T-helper 2 cell treated with Interferon-gamma antibody and Interleukin-4, amounts not matched to agents 5 μg/mL and 100 μg/mL, for 36 hours (primary cell): ENCODE results near the gene SUN5.
A peak's percentile ranks its signal among the peaks of the same experiment; 100 is the strongest.

Source experiments
- DNase-seq: peaks from one replicate; pipeline ENCODE4 v3.0.0; 2021; ENCODE audit warnings: low spot score
- H3K27ac Mint-ChIP-seq: one replicate; pipeline ENCODE4 v1.8.0; 2021; ENCODE audit warnings: mild to moderate bottlenecking, mixed read lengths
- H3K27me3 Mint-ChIP-seq: one replicate; pipeline ENCODE4 v1.8.0; 2021; ENCODE audit warnings: low read depth, mixed read lengths
- H3K36me3 Mint-ChIP-seq: one replicate; pipeline ENCODE4 v1.8.0; 2021; ENCODE audit warnings: low read depth, mixed read lengths
- H3K4me1 Mint-ChIP-seq: one replicate; pipeline ENCODE4 v1.8.0; 2021; ENCODE audit warnings: low read depth, mixed read lengths
- H3K4me3 Mint-ChIP-seq: one replicate; pipeline ENCODE4 v1.8.0; 2022; ENCODE audit warnings: mild to moderate bottlenecking, moderate library complexity, mixed read lengths
- H3K9me3 Mint-ChIP-seq: one replicate; pipeline ENCODE4 v1.8.0; 2021; ENCODE audit warnings: mixed read lengths

SUN5 gene

GRCh38 chr20:32945710-32946221, 58.5 kb downstream of the SUN5 start:
- Mint-ChIP-seq H3K27ac (peak overlapping the region; percentile 65), H3K9me3 (peaks cover 5% of the 10 kb centered on the region), H3K4me1 (peaks cover 36% of the 10 kb centered on the region), H3K4me3 (peak overlapping the region; percentile 45), H3K36me3 (peaks cover 1% of the 10 kb centered on the region), H3K27me3 (no peaks in the 10 kb centered on the region)
- DNase-seq = no peak

GRCh38 chr20:32943490-32944052, 60.7 kb downstream of the SUN5 start:
- H3K27me3 Mint-ChIP-seq = peaks cover 3% of the 10 kb centered on the region
- H3K9me3 Mint-ChIP-seq = peaks cover 9% of the 10 kb centered on the region
- peaks cover 19% of the 10 kb centered on the region for H3K4me1 Mint-ChIP-seq
- H3K36me3 Mint-ChIP-seq = peaks cover 1% of the 10 kb centered on the region
- DNase-seq = no peak
- no peak overlapping the region for H3K4me3 Mint-ChIP-seq
- no peak overlapping the region for H3K27ac Mint-ChIP-seq

DNA sequence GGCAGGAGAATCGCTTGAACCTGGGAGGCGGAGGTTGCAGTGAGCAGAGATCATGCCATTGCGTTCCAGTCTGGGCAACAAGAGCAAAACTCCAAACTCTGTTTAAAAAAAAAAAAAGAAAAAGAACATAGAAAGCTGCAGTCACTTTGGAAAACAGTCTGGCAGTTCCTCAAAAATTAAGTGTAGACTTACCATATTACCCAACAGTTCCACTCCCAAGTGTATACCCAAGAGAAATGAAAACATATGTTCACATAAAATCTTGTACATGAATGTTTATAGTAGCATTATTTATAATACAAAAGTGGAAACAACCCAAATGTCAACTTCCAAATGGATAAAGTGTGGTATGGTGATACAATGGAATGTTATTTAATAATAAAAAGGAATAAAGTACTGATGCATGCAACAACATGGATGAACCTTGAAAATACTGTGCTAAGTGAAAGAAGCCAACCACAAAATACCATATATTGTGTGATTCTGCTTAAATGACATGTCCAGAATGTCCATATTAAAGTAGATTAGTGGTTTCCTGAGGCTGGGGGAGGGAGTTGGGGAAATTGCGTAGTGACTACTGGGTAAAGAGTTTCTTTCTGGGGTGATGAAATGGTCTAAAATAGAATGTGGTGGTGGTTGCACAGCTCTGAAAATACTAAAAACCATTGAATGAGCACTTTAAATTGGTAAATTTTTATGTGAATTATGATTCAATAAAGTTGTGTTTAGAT, 62.9 kb downstream of the SUN5 start:
- H3K4me3 Mint-ChIP-seq = no peak overlapping the region
- DNase-seq = no peak
- H3K27me3 Mint-ChIP-seq = peaks cover 3% of the 10 kb centered on the region
- peaks cover 9% of the 10 kb centered on the region for H3K9me3 Mint-ChIP-seq
- H3K4me1 Mint-ChIP-seq = peaks cover 9% of the 10 kb centered on the region
- H3K36me3 Mint-ChIP-seq = no peaks in the 10 kb centered on the region
- no peak overlapping the region for H3K27ac Mint-ChIP-seq

- no peak overlapping the region for H3K27ac Mint-ChIP-seq
Measured at GRCh38 chr20:32934580-32934979, 69.7 kb downstream of the SUN5 start.

More at GRCh38 chr20:32934580-32934979, 69.7 kb downstream of the SUN5 start:
- DNase-seq = no peak
- Mint-ChIP-seq H3K4me1 (peaks cover 3% of the 10 kb centered on the region), H3K4me3 (no peak overlapping the region), H3K36me3 (no peaks in the 10 kb centered on the region), H3K27me3 (peaks cover 2% of the 10 kb centered on the region), H3K9me3 (no peaks in the 10 kb centered on the region)
